HCEC 1CT (cell line): ENCODE data around the gene GAS6.
"Not testable (repeated sequence)": the region's sequence is repeated elsewhere in the genome, so short reads cannot be mapped to it uniquely, and the experiment has no call there.

Source experiments
- DNase-seq: peaks from one replicate; pipeline ENCODE4 v3.0.0-alpha.2; 2017

GAS6 gene

GRCh38 chr13:113835461-113836270 lies 28.2 kb downstream of the GAS6 start:
- DNase-seq: peak; percentile 82

DNA sequence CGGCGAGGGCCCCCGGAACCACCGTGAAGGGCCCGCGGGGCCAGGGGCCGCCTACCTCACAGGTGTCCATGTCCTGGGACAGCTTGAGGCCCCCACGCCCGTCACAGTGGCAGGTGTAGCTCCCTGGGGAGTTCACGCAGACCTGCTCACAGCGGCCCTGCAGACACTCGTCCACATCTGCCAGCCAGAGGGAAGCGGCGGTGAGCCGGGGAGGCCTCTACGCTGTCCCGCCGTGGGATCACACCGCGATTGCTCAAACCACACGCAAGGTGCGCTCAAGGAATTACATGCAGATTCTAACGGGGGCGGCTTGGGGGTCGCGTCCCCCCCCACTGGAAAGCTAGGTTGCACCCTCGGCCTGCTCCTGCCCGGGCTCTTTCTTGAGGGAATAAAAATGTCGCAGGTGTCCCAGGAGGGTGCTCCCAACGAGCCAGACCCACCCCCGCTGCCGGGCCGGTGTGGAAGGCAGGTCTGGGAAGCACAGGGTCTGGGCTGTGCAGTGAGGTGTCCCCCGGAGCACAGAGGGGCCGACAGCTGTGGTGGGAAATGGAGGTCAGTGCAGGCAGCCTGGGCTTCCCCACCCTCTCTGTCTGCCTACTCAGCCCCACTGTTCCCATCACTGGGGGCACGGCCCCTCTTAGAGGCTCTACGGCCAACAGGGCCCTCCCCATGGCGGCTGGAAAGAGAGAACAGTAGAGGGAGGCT lies 29.2 kb downstream of the GAS6 start:
- no peak for DNase-seq

DNA sequence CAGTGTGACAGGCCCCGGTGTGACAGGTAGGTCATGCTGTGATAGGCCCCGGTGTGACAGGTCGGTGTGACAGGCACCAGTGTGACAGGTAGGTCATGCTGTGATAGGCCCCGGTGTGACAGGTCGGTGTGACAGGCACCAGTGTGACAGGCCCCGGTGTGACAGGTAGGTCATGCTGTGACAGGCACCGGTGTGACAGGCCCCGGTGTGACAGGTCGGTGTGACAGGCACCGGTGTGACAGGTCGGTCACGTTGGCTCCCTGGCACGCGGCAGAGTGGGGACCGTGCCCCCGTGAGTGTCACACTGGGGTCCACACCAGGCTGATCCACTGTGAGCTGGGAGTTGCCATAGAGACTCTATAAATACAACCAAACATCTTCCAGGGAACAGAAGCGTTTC lies 29.9 kb downstream of the GAS6 start:
- DNase-seq: not testable (repeated sequence)

DNA sequence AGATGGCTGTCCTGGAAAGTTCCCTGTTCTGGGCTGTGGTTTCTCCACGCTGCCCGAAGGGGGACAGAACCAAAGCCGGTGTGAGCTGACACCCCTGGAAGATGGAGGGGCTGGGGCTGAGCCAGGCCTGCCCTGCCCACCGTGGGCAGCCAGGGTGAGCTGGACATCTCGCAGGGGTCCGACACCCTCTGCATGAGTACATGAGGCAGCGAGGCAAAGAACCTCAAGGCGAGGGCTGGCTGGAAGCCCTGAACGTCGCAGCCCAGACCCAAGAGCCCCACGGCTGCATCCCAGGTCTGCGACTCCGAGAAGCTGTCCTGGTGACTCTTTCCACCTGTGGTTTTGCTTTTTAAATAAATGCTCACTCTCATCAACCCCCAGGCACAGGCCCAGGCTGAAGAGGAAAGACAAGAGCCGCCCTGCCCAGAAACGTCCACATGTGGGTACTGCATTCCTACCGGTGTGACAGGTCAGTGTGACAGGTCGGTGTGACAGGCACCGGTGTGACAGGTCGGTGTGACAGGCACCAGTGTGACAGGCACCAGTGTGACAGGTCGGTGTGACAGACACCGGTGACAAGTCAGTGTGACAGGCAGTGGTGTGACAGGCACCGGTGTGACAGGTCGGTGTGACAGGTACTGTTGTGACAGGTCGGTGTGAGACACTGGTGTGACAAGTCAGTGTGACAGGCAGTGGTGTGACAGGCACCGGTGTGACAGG lies 30.6 kb downstream of the GAS6 start:
- DNase-seq: no peak

DNA sequence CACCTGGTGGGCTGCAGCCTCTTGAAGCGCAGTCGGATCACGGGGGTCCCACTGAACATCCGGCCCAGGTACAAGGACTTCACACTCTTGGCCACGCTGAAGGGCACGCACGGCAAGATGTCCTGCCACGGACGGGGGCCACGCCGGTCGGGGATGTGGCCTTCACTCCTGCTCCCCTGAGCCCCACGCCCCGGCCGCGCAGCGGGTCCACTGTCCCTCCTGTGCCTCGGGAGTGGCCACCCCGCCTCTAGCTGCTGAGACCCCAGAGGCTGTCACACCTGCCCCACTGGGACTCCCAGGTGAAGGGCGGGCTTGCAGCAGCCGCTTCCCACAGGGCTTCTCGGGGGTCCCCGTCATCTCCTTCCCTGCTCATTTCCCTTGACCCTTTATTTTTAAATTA lies 31.2 kb downstream of the GAS6 start:
- DNase-seq: no peak

DNA sequence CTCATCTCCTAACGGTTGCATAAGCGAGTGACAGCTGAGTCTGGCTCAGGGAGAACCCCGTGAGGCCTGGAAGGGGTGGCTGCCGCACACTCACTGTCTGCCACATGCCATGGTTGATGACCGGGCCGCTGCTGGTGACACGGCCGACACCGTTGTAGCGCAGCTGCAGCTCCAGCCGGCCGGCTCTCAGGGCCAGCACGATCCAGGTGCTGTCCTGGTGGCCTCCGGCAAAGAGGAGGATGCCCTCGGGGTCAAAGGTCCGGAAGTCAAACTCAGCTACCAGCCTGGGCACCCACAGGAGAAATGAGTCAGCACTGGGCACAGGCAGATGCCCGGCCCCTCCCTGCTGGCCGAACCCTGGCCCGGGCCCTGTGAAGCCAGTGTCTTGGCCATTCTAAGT lies 31.7 kb downstream of the GAS6 start:
- no peak for DNase-seq

GRCh38 chr13:113831061-113831460 lies 32.8 kb downstream of the GAS6 start:
- no peak for DNase-seq

DNA sequence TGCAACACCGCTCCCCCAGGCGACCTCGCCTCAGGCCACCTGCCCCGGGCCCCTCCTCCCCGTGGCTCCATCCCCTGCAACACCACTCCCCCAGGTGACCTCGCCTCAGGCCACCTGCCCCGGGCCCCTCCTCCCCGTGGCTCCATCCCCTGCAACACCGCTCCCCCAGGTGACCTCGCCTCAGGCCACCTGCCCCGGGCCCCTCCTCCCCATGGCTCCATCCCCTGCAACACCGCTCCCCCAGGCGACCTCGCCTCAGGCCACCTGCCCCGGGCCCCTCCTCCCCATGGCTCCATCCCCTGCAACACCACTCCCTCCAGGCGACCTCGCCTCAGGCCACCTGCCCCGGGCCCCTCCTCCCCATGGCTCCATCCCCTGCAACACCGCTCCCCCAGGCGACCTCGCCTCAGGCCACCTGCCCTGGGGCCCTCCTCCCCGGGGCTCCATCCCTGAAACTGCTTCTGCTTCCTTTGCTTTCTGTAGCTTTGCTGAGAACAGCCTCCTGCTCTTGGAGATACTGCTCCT lies 33.4 kb downstream of the GAS6 start:
- not testable (repeated sequence) for DNase-seq

DNA sequence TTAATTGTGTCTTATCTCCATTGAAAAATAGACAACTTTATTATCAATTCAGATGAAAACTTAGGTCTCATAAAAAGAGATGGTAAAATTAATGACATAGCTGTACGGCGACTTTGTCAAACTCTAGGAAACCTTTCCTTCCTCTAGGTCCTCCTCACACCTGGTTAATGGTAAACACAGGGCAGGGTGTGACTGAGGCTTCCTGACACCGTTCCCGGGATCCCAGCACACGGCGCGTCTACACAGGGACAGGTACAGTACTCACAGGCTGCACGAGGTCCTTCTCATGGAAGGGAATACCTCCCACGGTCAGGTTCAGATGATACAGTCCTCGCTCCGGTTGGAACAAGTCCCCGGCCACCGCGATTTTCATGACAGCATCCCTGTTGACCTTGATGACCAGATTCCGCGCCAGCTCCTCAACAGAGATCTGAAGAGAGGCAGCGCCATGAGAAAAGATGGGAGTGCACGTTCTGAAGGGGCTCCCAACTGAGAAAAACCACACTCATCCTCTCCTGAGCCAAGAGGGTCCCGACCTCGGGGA lies 35.5 kb downstream of the GAS6 start:
- no peak for DNase-seq

DNA sequence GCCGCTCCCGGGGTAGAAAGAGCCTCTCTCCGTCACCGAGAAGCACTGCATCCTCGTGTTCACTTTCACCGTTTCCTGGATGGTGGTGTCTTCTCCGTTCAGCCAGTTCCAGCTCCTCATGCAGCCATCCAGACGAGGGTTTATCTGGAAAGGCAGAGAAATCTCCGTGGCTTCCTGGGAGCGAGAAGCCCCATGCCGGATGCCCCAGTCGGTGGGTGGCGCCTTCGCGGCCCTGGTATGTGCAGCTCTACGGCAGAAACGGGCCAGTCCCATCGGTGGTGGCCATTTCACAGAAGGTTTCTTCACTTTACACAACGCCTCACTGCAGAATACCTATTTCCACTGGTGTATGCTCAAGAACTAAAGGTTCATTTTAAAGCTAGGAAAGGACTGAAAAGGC lies 36.9 kb downstream of the GAS6 start:
- no peak for DNase-seq

DNA sequence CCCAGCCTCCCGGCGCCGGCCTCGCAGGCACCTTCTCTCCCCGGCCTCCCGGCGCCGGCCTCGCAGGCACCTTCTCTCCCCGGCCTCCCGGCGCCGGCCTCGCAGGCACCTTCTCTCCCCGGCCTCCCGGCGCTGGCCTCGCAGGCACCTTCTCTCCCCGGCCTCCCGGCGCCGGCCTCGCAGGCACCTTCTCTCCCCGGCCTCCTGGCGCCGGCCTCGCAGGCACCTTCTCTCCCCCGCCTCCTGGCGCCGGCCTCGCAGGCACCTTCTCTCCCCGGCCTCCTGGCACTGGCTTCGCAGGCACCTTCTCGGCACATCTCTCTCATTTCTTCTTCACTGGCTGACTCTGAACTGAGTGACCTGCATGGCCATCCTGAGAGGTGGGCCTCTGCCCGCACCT lies 37.4 kb downstream of the GAS6 start:
- DNase-seq: not testable (repeated sequence)

- no peak for DNase-seq
These were observed 38.0 kb downstream of the GAS6 start for GRCh38 chr13:113825841-113826240.

DNA sequence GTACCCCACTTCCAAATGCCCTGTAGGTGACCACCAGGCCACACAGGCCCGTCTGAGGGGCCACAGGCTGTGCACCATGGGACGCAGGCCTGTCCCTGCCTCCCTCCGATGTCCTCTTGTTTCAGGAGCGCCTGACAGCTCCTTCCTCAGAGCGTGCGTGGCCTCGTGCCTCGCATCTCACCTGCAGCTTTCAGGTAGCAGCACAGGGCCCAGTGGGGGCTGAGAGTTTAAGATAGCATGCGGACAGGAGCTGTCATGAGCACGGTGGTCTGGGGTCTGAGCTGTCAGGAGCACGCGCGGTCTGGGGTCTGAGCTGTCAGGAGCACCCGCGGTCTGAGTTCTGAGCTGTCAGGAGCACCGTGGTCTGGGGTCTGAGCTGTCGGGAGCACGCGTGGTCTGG lies 40.1 kb downstream of the GAS6 start:
- DNase-seq: no peak

GRCh38 chr13:113822956-113823744 lies 40.7 kb downstream of the GAS6 start:
- no peak for DNase-seq

GRCh38 chr13:113822266-113822665 lies 41.6 kb downstream of the GAS6 start:
- DNase-seq: no peak

DNA sequence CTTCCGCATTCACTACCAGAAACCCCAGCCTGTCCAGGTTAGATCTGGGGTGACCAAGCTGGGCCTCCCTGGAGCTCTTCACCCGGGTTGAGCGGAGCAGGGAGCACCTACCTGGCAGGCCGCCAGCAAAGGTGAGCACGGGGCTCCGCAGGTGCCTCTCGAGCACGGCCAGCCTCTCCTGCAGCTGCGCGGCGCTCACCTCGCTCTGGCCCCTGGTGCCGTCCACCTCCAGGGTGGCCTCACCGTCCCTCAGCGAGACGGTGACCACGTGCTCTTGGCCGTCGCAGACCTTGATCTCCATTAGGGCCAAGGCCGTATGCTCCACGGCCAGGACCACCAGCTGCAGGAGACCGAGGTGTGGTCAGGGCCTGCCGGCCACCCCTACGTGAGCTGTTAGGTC lies 42.0 kb downstream of the GAS6 start:
- DNase-seq: no peak

DNA sequence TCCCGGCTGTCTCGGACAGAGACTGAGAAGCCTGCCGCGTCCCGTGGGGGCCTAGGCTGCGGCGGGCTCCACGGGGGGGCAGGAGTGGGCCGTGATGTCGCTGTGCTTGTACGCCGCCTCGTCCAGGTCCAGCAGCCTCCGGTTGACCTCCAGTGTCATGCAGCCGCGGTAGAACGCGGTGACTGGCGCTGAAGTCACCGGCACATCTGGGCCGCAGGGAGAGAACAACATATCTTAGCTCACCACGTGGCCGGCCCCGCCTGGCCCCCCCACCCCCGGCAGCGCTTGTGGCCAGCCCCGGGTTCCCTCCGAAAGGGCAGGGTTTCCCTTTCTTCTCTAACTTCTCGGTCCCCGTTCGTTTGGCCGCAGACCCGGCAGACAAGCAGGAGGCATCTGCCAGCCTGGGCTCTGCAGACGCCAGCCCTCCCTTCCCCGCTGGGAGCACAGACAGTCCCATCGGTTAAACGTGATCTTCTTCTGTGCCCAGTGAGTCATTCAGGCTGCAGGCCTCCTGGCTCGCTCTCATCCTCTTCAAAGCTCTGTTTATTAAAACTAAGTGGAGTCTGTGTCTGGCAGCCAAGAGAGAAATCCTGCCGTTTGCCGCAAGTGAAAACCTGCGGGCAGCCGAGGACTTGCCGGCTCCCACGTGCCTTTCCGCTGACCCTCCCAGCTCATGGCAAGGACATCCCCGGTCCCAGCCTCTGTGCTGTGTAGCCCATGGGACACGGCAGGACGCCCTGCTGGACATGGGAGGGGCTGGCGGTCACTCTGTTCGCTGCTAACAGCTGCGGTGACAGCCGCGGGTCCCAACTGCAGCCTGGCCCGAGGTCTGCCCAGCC lies 42.8 kb downstream of the GAS6 start:
- peak; percentile 99 for DNase-seq

DNA sequence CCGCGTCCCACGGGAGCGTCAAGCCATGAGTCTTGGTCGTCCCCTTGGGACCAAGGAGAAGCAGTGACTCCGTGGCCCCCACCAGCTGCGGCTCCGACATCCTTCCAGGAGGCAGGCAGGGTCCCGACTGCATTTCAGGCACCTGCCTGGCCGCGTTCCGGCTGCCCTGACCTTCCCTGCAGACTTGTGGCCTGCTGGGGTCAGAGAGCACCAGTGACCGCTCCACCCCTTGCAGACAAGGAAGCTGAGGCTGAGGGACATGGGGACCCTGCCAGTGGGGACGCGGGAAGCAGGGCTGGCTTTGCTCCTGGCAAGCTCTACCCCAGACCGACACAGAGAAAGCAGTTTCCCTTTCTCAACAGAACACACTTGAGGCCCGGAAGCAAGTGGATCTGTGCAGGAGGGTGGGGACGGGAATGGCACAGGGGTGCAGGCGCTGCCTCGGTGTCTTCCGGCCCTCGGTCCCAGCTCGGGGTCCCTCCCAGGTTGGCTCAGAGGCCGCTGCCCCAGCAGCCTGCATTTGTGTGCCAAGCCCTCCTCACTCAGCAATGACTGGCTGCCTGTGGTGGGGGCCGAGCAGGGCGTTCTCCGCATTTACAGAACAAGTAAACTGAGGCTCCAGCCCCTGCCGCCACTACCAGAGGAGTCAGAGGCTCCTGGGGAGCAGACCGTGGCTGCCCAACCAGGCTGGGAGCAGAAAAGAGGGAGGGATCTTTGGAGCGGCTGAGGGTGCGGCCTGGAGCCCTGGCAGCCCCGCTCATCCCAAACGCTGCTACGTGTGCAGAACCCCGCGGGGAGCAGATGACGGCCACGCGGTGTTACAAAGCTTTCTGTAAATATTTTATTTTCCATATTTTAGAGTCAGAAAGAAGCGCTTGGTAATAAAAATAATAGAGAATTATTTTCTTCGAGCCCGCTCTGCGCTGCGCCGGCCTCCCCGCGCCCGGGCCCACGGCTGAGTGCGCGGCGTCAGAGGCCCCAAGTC lies 43.9 kb downstream of the GAS6 start:
- DNase-seq: no peak

- no peak for DNase-seq
These were observed 44.5 kb downstream of the GAS6 start for GRCh38 chr13:113819341-113819730.

GRCh38 chr13:113818700-113819295 lies 45.1 kb downstream of the GAS6 start:
- DNase-seq: no peak
